Mucosa of descending colon (tissue), 3 donors: ENCODE measurements around the gene COPB1. TPM values are rescaled to one million over a fixed set of nuclear protein-coding genes. Genes with fewer than 3 reads are reported as not detected.

Experiments used
- ATAC-seq: fragments of 200-7000 bp; cut with Tn5 transposase; one replicate; pipeline ENCODE4 v1.9.1; 2020; ENCODE audit warnings: mild to moderate bottlenecking, moderate library complexity
- DNase-seq, 3 donors: peaks; one replicate each; pipeline ENCODE4 v3.0.0-alpha.2; 2020
- H3K36me3 ChIP-seq: fragments of 200-600 bp; one replicate; pipeline ENCODE4 v1.8.0; 2021; ENCODE audit warnings: low read depth, mild to moderate bottlenecking
- H3K4me1 ChIP-seq: fragments of 200-600 bp; one replicate; pipeline ENCODE4 v1.8.0; 2021; ENCODE audit warnings: low read depth, mild to moderate bottlenecking
- H3K4me3 ChIP-seq: fragments of 200-600 bp; one replicate; pipeline ENCODE4 v1.8.0; 2021; ENCODE audit warnings: mild to moderate bottlenecking
- H3K9me3 ChIP-seq: fragments of 200-600 bp; one replicate; pipeline ENCODE4 v1.8.0; 2021; ENCODE audit warnings: mild to moderate bottlenecking
- CTCF ChIP-seq: fragments of 200-600 bp; IDR thresholded peaks from one replicate; pipeline ENCODE4 v1.8.0; 2022; ENCODE audit warnings: antibody characterized with exemption, mild to moderate bottlenecking
- intact Hi-C, 2 donors: fragments of 100-400 bp; cut with DNase I in 1 of 2; cut with micrococcal nuclease in 1 of 2; formaldehyde crosslinking; loops; one replicate each; pipeline versions ENCODE4 v1.11.0 to v1.11.1; 2022; cut with DNase I, micrococcal nuclease
- total RNA-seq, 3 donors: library from RNA; stranded (reverse); fragmentation: NEBNext Ultra II Directional in 2 of 3; extraction: Animal tissue kit (Norgen Biotek cat#: 25700) in 2 of 3; gene quantifications; one replicate each; pipeline versions ENCODE4 v1.2.1 to v1.2.4, GENCODE V29; 2021 to 2023
- donor health status: DM: no; HTN: no; CAD: no; lungs with moderate emphysema.
- donor health status: DM: no; HTN: no; CAD: no.
- donor health status: DM: no; HTN: yes; CAD: no.

COPB1 gene
- total RNA-seq, 3 donors from 2014 or later: 71.6 to 82.1 (median 76.3) TPM

DNA sequence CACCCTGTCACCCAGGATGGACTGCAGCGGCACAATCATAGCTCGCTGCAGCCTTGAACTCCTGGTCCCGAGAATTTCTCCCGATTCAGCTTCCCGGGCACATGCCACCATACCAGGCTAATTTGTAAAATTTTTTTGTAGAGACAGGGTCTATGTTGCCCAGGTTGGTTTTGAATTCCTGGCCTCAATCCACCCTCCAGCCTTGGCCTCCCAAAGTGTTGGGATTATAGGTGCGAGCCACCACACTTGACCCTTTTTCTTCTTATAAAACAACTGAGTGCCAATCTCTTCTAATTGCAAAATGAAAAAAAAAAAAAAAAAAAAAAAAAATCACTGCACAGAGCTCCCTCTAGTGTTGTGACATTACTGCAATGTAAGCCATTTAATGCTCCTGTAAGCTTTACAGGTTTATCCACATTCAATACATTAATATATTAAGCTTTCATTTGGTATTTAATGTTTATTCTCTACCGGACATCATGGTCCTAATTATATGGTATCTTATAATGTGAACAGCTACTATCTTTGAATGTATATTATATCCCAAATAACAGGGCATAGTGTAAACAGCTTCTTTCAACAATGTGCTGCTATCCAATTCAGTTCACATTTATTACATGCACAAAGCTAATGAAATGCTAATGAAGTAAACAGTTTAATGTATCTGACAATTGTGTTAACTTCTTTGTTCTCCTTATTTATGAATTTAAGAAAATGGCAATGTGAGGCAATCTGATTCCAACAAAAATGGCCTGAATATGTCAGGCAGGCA is 44.6 kb downstream of the COPB1 start:
- Histone ChIP-seq H3K9me3 (no peaks in the 10 kb centered on the region), H3K36me3 (peaks cover 7% of the 10 kb centered on the region), H3K4me1 (no peaks in the 10 kb centered on the region), H3K4me3 (no peak overlapping the region)
- no peak for TF ChIP-seq CTCF
- intact Hi-C loops: loop anchor here (5.0 kb wide), 1 partner anchor 153 kb away; no protein-coding TSS in a partner anchor
- ATAC-seq (peak; percentile 58), DNase-seq (no peak)

GRCh38 chr11:14451825-14452224 is 47.8 kb downstream of the COPB1 start:
- H3K36me3 ChIP-seq: no peaks in the 10 kb centered on the region
- DNase-seq: no peak
- ATAC-seq: no peak
- intact Hi-C loops: loop anchor here in 1 of 2 donors (5.0 kb wide), 1 partner anchor 150 kb away; no protein-coding TSS in a partner anchor
- H3K4me3 ChIP-seq: no peak overlapping the region
- no peaks in the 10 kb centered on the region for H3K4me1 ChIP-seq
- no peak for TF ChIP-seq CTCF
- no peaks in the 10 kb centered on the region for H3K9me3 ChIP-seq

DNA sequence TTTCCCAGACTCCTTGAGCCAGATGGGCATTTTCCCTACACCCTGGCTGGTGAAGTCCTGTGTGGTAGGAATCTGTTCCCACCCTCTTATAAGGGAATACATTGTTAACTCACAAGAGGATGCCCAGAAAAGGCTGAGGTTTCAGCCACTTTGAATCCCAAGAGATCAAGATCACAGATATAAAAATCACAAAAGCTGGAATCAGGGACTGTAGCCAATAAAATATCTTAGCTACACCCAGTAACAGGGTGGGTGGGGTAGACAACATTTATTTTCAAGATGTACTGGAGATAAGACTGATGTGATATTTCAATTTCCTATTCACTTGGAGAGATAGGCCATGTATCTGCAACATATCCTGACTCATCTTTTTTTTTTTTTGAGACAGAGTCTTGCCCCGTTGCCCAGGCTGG is 50.3 kb downstream of the COPB1 start:
- Histone ChIP-seq H3K4me1 (no peaks in the 10 kb centered on the region), H3K36me3 (no peaks in the 10 kb centered on the region), H3K9me3 (no peaks in the 10 kb centered on the region), H3K4me3 (no peak overlapping the region)
- DNase-seq (no peak), ATAC-seq (no peak)
- TF ChIP-seq CTCF: no peak
- intact Hi-C loops: no loop called here

- ATAC-seq: no peak
- Histone ChIP-seq H3K9me3 (no peaks in the 10 kb centered on the region), H3K36me3 (no peaks in the 10 kb centered on the region), H3K4me3 (no peak overlapping the region), H3K4me1 (no peaks in the 10 kb centered on the region)
- TF ChIP-seq CTCF: no peak
- intact Hi-C loops: no loop called here
- DNase-seq: no peak
These were observed 51.4 kb downstream of the COPB1 start for GRCh38 chr11:14448240-14448639.

- no peak for ATAC-seq
- intact Hi-C loops: no loop called here
These were observed 52.9 kb downstream of the COPB1 start for GRCh38 chr11:14446701-14447169.

More at GRCh38 chr11:14446701-14447169, 52.9 kb downstream of the COPB1 start:
- Histone ChIP-seq H3K4me3 (no peak overlapping the region), H3K36me3 (no peaks in the 10 kb centered on the region), H3K4me1 (no peaks in the 10 kb centered on the region), H3K9me3 (no peaks in the 10 kb centered on the region)
- no peak for DNase-seq
- no peak for TF ChIP-seq CTCF
